Keratinocyte (primary cell): ENCODE measurements around the gene RASAL2. TPM values are rescaled to one million over a fixed set of nuclear protein-coding genes. Genes with fewer than 3 reads are reported as not detected.

Experiments
- DNase-seq: peaks from one replicate; pipeline ENCODE4 v3.0.0-alpha.2; 2011; ENCODE audit warnings: low read depth, missing footprints, low spot score
- FAIRE-seq: peaks from 2 replicates; lab custom pipeline; 2011; peaks lifted over from hg19 to GRCh38; lab: Jason Lieb, UNC
- H2AFZ ChIP-seq: 2 replicates; pipeline ENCODE4 v1.6.0; 2012; ENCODE audit warnings: low read length, control low read depth, inconsistent platforms; ENCODE audit not compliant: control insufficient read depth
- H3K27ac ChIP-seq: 2 replicates; pipeline ENCODE4 v1.5.1; 2011; ENCODE audit warnings: low read length; ENCODE audit not compliant: control insufficient read depth, insufficient read depth
- H3K27me3 ChIP-seq: 3 replicates; pipeline ENCODE4 v1.6.0; 2011; ENCODE audit warnings: low read length; ENCODE audit not compliant: control insufficient read depth, insufficient read depth; ENCODE audit errors: extremely low read depth
- H3K36me3 ChIP-seq, 2 experiments: 2 replicates in 1 of 2; 3 replicates in 1 of 2; pipeline ENCODE4 v1.5.1; 2011; ENCODE audit warnings: low read length in 2 of 2, mild to moderate bottlenecking in 1 of 2; ENCODE audit not compliant: control insufficient read depth in 2 of 2, insufficient read depth in 2 of 2; ENCODE audit errors: extremely low read depth in 1 of 2
- H3K4me1 ChIP-seq: 3 replicates; pipeline ENCODE4 v1.5.1; 2011; ENCODE audit warnings: low read length; ENCODE audit not compliant: control insufficient read depth, insufficient read depth; ENCODE audit errors: extremely low read depth
- H3K4me2 ChIP-seq: 3 replicates; pipeline ENCODE4 v1.6.0; 2011; ENCODE audit warnings: low read depth, low read length; ENCODE audit not compliant: control insufficient read depth, insufficient read depth; ENCODE audit errors: extremely low read depth
- H3K4me3 ChIP-seq, 3 experiments: fragments of 200-600 bp in 1 of 3; sonication (generic) in 1 of 3; 2 replicates in 2 of 3; 3 replicates in 1 of 3; pipeline ENCODE4 v1.5.1; 2011 to 2016; ENCODE audit warnings: low read length in 3 of 3, mild to moderate bottlenecking in 3 of 3, control low read depth in 2 of 3, inconsistent platforms in 1 of 3, low read depth in 1 of 3, mixed read lengths in 1 of 3, mixed run types in 1 of 3, moderate library complexity in 1 of 3; ENCODE audit not compliant: control insufficient read depth in 2 of 3, insufficient read depth in 2 of 3; ENCODE audit errors: extremely low read depth in 1 of 3
- H3K79me2 ChIP-seq: 2 replicates; pipeline ENCODE4 v1.6.0; 2012; ENCODE audit warnings: low read length; ENCODE audit not compliant: control insufficient read depth, insufficient read depth
- H3K9ac ChIP-seq: 3 replicates; pipeline ENCODE4 v1.6.0; 2011; ENCODE audit warnings: low read length; ENCODE audit not compliant: control insufficient read depth, insufficient read depth; ENCODE audit errors: extremely low read depth
- H3K9me1 ChIP-seq: 3 replicates; pipeline ENCODE4 v1.6.0; 2011; ENCODE audit warnings: low read length; ENCODE audit not compliant: control insufficient read depth, insufficient read depth; ENCODE audit errors: extremely low read depth
- H3K9me3 ChIP-seq: 2 replicates; pipeline ENCODE4 v1.5.1; 2012; ENCODE audit warnings: low read depth, low read length; ENCODE audit not compliant: control insufficient read depth
- H4K20me1 ChIP-seq: 3 replicates; pipeline ENCODE4 v1.6.0; 2011; ENCODE audit warnings: low read length; ENCODE audit not compliant: control insufficient read depth, insufficient read depth; ENCODE audit errors: extremely low read depth
- CTCF ChIP-seq, 3 experiments: IDR thresholded peaks in 1 of 3; conservative IDR thresholded peaks in 1 of 3; optimal IDR thresholded peaks in 1 of 3; 2 replicates in 2 of 3; 3 replicates in 1 of 3; pipeline versions ENCODE3 to v1.5.1; 2011; ENCODE audit warnings: low read length in 3 of 3, mild to moderate bottlenecking in 3 of 3, moderate library complexity in 2 of 3, control low read depth in 1 of 3, inconsistent platforms in 1 of 3; ENCODE audit not compliant: insufficient read depth in 2 of 3; ENCODE audit errors: extremely low read depth in 1 of 3
- EZH2 ChIP-seq: IDR thresholded peaks from one replicate; pipeline ENCODE4 v1.6.1; 2012; ENCODE audit warnings: inconsistent platforms, mild to moderate bottlenecking, low read length, moderate library complexity
- dilution Hi-C: fragments of 300-500 bp; cut with MboI; formaldehyde crosslinking; loops from one replicate; pipeline ENCODE4 v1.7.0; 2020; ENCODE audit warnings: low sequenced_read_pairs; ENCODE audit not compliant: extremely low pct_ligation_motif_present
- polyA plus RNA-seq, 5 experiments: library from polyadenylated mRNA; depleted of rRNA in 3 of 5; stranded (reverse) in 3 of 5; stranded (forward) in 1 of 5; unstranded in 1 of 5; fragments of >200 nt; gene quantifications; 1 replicate in 1 of 5; 2 replicates in 3 of 5; 3 replicates in 1 of 5; pipeline versions ENCODE4 v1.2.1 to v1.2.3, GENCODE V29; 2011 to 2012; ENCODE audit warnings: missing spikeins in 2 of 5, low read depth in 1 of 5, low replicate concordance in 1 of 5

The RASAL2 gene
- polyA plus RNA-seq, 1 donor (not counting 4 experiments of a cell fraction or from before 2014, with no cell fraction given) = 27.2 TPM

- FAIRE-seq (no peak), DNase-seq (no peak)
- TF ChIP-seq CTCF (optimal IDR thresholded peaks at IDR 0.05 in 1 of 3, IDR thresholded peaks at IDR 0.05 in 1 of 3, conservative IDR thresholded peaks at IDR 0.05 in 1 of 3; ENCODE audit: extremely low read depth in 1 of 3, insufficient read depth in 2 of 3, low read length in 3 of 3) = no peak
- Histone ChIP-seq H3K27ac (no peak overlapping the region), H3K36me3 (no peaks in the 10 kb centered on the region), H3K4me3 (no peak overlapping the region), H3K4me1 (peaks cover 12% of the 10 kb centered on the region), H3K27me3 (no peaks in the 10 kb centered on the region), H3K9me1 (no peaks in the 10 kb centered on the region), H2AFZ (no peak overlapping the region), H3K79me2 (peaks cover 86% of the 10 kb centered on the region), H3K9me3 (no peaks in the 10 kb centered on the region), H3K9ac (no peak overlapping the region), H3K4me2 (no peak overlapping the region), H4K20me1 (no peaks in the 10 kb centered on the region)
- dilution Hi-C loops = no loop called here
These were observed 51.7 kb downstream of the RASAL2 start for GRCh38 chr1:178145605-178146004.

DNA sequence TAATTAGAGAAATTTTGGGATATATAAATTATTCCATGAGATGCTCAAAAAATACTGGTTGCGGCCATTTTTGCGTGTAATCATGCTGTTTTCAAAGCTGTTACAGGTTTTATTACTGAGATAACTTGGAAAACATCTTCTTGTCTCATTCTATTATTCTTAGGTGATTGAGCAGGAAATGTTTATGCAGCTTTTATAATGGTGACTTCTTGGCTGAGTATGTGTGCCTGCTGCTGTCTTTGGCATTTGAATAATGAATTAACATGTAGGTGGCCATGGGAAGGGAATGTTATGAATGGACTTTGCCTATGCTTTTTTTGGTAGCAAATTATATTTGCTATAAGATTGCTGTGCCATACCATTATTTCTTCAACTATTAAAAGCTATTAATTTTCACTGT, 52.5 kb downstream of the RASAL2 start:
- Histone ChIP-seq H2AFZ (no peak overlapping the region), H4K20me1 (no peaks in the 10 kb centered on the region), H3K27ac (no peak overlapping the region), H3K4me2 (no peak overlapping the region), H3K9me3 (no peaks in the 10 kb centered on the region), H3K9ac (no peak overlapping the region), H3K36me3 (no peaks in the 10 kb centered on the region), H3K9me1 (no peaks in the 10 kb centered on the region), H3K79me2 (peaks cover 87% of the 10 kb centered on the region), H3K27me3 (no peaks in the 10 kb centered on the region), H3K4me1 (peaks cover 20% of the 10 kb centered on the region), H3K4me3 (no peak overlapping the region)
- dilution Hi-C loops = no loop called here
- no peak for FAIRE-seq
- TF ChIP-seq CTCF (optimal IDR thresholded peaks at IDR 0.05 in 1 of 3, IDR thresholded peaks at IDR 0.05 in 1 of 3, conservative IDR thresholded peaks at IDR 0.05 in 1 of 3; ENCODE audit: extremely low read depth in 1 of 3, insufficient read depth in 2 of 3, low read length in 3 of 3) = no peak
- TF ChIP-seq EZH2 = no peak
- DNase-seq = no peak
